Choroid plexus epithelial cell (primary cell): Measurements from ENCODE around the gene TMEM37.

ENCODE experiments used
- DNase-seq: peaks from one replicate; pipeline ENCODE4 v3.0.0-alpha.2; 2010; ENCODE audit warnings: low read depth
- H3K4me3 ChIP-seq: 2 replicates; pipeline ENCODE4 v1.5.1; 2011; ENCODE audit warnings: low read depth, mild to moderate bottlenecking, control low read depth, low read length, moderate library complexity
- CTCF ChIP-seq: conservative IDR thresholded peaks from 2 replicates; pipeline ENCODE4 v1.5.1; 2011; ENCODE audit warnings: low read depth, mild to moderate bottlenecking, control low read depth, inconsistent platforms, low read length, moderate library complexity

The TMEM37 gene

GRCh38 chr2:119474371-119475224 is 42.9 kb downstream of the TMEM37 start:
- DNase-seq, result no peak
- no peak overlapping the region for H3K4me3 ChIP-seq
- TF ChIP-seq CTCF, result no peak

GRCh38 chr2:119475225-119475856 is 43.7 kb downstream of the TMEM37 start:
- no peak overlapping the region for H3K4me3 ChIP-seq
- DNase-seq, result peak; percentile 37
- TF ChIP-seq CTCF, result peak; percentile 46

GRCh38 chr2:119475857-119476244 is 44.2 kb downstream of the TMEM37 start:
- TF ChIP-seq CTCF, result no peak
- no peak overlapping the region for H3K4me3 ChIP-seq
- no peak for DNase-seq

DNA sequence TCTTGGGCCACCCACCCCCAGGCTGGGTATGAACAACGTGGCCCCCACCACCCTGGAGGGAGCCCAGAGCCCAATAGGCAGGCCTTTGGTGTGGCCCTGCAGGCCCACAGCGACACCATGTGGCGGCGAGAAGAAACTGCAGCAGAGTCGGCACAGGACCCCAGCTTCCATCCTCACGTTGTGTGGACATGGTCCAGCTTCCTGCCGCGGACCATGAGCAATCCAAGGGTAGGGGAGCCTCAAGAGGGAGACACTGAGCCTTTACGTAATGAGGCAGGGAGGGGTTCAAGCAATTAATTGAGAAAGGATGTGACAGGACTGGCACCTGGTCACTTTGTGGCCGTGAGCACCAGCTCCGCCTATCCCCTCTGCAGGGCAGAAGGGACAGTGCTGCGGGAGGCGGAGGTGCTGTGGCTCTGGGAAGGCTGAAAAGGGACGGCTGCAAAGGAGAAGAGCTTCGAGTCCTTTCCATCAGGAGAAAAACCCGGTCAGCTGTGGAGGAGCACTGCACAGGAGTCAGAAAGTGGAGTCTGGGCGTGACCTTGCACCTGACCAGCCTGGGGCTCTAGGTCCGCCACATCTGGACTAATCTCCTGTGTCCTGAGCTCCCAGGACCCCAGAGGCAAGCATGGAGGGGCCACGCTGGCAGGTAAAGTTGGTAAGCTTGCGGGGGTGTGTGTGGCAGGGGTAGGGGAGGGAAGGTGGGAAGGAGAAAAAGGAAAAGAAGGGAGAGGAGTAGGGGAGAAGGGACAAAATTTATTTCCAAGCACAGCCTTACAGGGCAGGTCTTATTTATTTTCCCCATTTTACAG is 44.9 kb downstream of the TMEM37 start:
- DNase-seq, result peak; percentile 85
- TF ChIP-seq CTCF, result peak; percentile 93

GRCh38 chr2:119477113-119477505 is 45.5 kb downstream of the TMEM37 start:
- no peak for DNase-seq
- no peak for TF ChIP-seq CTCF
- H3K4me3 ChIP-seq, result no peak overlapping the region

More for the DNA sequence above, 44.9 kb downstream of the TMEM37 start:
- H3K4me3 ChIP-seq, result no peak overlapping the region

- H3K4me3 ChIP-seq, result no peak overlapping the region
- TF ChIP-seq CTCF, result no peak
- no peak for DNase-seq
Measured at GRCh38 chr2:119478188-119478977, 46.7 kb downstream of the TMEM37 start.
